GM18508 (cell line): ENCODE results near the gene SPI1.

Experiments
- ATAC-seq: cut with Tn5 transposase; IDR thresholded peaks from one replicate; pipeline ENCODE4 v1.9.1; 2021; ENCODE audit warnings: moderate number of reproducible peaks; ENCODE audit not compliant: insufficient read depth, unreplicated experiment

The SPI1 gene

DNA sequence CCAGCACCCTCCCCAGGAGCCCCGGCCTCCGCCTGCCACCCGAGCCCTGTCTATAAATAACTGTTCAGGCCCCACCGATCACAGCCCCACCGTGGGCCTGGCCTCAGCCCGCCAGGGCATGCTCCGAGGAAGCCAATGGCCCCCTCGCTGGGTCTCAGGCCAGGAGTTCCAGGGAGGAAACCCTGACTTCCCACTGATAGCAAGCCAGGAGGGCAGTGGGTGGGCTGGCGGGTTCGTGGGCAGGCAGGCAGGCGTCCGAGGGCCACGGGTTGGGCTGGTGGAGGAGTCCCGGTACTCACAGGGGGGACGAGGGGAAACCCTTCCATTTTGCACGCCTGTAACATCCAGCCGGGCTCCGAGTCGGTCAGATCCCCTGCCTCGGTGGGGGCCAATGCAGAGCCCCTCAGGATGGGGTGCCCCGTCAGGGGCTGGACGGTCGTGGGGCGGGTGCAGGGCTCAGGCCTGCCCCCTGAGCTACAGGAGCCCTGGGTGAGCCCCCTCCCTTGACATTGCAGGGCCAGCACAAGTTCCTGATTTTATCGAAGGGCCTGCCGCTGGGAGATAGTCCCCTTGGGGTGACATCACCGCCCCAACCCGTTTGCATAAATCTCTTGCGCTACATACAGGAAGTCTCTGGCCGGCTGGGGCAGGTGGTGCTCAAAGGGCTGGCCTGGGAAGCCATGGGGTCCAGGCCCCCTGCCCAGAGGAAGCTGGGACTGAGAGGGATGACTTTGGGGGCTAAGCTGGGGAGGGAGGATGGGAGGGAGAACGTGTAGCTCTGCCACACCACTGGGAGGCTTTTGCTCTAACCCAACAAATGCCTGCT lies at the start of gene SPI1:
Gene SPI1 (minus strand): TSS at position 538 of the 826 bp plus-strand sequence. CDS start 194 bp downstream, at position 344.
- ATAC-seq: peak; percentile 60

DNA sequence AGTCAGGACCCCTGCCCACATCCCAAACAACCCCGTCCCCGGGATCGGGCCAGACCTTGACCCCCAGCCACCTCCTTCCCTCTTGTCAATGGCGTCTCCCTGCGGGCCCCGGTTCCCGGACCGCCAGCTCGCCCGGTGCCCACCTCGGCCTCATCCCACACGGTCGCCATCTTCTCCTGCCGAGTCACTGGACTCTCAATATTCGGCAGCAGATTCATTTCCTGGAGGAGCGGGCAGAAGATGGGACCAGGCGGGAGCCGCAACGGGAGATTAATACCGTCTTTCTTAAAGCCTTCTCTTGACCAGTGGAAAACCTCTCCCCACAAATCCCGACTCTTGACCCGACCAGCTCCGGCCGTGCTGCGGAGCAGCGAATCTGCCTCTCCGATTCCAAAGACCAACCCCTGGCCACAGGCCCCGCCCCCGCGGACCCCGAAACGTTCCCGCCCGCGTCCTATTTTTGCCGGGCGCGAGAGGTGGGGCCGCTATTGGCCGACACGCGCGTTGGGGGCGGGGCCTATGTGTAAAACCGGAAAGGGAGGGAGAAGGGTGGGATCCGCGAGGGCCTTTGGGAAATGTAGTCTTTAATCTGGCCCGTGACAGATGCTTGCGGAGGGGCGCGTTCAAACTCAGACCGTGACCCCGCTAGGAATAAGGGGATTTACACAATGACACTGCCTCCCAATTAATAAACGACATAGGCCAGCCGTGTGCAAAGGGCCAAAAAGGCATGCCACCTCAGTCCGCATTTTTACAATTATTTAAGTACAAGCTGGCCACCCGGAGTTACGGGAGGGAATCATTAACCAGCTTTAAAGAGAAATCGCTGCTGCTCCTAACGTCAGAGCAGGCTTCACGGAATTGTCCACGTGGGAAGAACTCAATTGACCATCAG lies 48.0 kb upstream of the SPI1 start, which contains the start of gene PSMC3:
Gene PSMC3 (minus strand): TSS at position 378 of the 895 bp plus-strand sequence. CDS start 160 bp downstream, at position 218.
- peak; percentile 52 for ATAC-seq

DNA sequence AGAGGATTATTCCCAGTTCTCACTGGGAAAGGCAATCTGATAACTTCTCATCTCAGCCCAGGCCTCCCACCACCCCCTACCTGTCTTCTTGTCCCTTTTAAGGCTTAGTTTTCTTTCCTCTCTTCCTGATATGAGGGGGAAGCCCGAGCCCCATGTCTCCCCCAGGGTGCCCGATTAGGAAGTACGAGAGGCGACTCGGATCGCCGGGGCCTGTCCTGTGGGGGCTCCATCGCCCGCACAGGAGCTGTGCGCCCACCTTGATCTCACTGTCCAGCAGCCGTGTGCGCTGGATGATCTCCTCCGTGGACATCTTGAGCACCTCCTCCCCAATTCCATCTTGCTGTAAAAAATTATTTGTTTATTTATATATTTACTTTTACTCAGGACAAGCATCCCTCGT lies 47.3 kb upstream of the SPI1 start:
- ATAC-seq: no peak

DNA sequence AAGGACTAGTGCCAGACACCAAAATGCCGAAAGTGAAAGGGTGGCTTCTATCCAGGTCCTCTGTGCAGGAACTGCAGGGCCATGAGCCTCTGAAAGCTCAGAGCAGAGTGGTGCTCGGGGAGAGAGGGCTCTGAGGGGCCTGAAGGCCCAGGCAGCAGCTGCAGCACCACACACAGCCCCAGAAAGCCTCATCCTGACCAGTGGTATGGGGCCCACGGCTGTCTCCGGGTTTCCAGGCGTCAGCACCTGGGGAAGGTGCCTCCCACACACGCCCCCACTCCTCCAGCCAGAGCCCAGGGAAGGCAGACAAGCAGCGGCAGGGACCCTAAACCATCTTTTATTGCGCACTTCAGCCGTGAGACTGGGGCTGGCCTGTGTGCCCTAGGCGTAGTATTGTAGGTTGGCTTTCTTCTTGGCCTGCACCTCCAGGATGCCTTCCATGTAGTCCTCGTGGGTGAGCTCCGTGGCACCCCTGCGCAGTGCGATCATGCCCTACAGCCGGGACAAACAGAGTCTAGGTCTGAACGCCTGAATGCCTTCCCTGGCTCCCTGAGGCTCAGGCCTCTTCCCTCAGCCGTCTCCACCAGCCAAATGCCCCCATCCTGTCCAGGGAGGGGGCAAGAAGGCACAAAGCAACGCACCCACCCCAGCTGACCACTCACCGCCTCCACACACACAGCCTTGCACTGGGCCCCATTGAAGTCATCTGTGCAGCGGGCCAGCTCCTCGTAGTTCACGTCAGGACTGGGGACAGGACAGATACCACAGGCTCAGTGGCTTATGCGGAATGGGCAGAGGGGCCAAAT lies 40.3 kb upstream of the SPI1 start:
- ATAC-seq: no peak

DNA sequence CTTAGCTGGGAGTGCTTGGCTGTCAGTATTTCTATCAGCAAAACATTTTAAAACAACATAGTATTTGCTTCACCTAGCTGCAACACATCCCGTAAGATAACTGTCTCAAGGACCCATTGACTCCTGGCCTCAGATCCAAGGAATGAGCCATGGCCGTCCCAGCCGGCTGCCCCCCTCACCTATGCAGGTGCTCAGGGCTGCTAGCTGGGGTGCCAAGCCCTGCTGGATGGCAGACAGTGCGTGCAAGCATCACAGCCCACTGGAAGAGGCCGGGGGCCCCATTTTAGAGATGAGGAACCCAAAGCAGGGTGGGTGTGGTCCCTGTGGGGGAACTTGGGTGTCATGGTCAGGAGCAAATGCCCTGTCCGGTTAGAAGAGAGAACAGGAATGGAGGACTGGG lies 39.4 kb upstream of the SPI1 start:
- ATAC-seq: no peak

DNA sequence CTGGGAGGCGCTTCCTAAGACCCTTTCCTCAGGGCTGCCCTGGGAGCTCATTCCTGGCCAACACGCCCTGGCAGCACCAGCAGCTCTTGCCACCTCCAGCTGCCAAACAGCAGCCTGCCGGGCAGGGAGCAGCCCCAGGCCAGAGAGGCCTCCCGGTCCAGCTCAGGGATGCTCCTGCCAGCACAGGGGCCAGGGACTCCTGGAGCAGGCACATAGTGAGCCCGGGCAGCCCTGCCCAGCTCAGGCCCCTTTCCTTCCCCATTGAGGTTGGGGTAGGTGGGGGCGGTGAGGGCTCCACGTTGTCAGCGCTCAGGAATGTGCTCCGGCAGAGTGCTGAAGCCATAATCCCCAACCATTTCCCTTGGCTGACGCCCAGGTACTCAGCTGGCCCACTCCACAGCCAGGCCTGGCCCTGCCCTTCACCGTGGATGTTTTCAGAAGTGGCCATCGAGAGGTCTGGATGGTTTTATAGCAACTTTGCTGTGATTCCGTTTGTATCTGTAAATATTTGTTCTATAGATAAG lies 37.7 kb upstream of the SPI1 start:
- no peak for ATAC-seq

DNA sequence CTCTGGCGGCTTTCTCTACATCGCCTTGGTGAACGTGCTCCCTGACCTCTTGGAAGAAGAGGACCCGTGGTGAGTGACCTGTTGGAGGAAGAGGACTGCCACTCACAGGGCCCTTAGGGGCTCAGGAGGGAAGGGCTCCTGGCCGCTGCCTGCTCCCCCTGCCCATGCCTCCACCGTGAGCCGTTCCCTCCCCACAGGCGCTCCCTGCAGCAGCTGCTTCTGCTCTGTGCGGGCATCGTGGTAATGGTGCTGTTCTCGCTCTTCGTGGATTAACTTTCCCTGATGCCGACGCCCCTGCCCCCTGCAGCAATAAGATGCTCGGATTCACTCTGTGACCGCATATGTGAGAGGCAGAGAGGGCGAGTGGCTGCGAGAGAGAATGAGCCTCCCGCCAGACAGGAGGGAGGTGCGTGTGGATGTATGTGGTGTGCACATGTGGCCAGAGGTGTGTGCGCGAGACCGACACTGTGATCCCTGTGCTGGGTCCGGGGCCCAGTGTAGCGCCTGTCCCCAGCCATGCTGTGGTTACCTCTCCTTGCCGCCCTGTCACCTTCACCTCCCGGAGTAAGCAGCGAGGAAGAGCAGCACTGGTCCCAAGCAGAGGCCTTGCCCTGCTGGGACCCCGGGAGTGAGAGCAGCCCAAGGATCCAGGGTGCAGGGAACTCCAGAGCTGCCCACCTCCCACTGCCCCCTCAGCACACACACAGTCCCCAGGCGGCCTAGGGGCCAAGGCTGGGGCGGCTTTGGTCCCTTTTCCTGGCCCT lies 36.9 kb upstream of the SPI1 start:
- no peak for ATAC-seq

DNA sequence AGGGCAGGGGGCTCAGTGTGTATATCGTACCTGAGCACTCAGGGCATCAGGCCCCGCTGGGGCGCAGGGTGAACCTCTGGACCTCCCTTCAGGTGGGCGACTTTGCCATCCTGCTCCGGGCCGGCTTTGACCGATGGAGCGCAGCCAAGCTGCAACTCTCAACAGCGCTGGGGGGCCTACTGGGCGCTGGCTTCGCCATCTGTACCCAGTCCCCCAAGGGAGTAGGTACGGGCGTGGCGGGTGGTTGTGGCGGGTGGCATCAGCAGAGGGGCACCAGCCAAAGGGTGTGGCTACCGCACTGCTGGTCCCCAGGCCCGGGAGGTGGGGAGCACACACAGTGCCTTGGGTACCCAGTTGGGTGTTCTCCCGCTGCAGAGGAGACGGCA lies 36.3 kb upstream of the SPI1 start:
- no peak for ATAC-seq

DNA sequence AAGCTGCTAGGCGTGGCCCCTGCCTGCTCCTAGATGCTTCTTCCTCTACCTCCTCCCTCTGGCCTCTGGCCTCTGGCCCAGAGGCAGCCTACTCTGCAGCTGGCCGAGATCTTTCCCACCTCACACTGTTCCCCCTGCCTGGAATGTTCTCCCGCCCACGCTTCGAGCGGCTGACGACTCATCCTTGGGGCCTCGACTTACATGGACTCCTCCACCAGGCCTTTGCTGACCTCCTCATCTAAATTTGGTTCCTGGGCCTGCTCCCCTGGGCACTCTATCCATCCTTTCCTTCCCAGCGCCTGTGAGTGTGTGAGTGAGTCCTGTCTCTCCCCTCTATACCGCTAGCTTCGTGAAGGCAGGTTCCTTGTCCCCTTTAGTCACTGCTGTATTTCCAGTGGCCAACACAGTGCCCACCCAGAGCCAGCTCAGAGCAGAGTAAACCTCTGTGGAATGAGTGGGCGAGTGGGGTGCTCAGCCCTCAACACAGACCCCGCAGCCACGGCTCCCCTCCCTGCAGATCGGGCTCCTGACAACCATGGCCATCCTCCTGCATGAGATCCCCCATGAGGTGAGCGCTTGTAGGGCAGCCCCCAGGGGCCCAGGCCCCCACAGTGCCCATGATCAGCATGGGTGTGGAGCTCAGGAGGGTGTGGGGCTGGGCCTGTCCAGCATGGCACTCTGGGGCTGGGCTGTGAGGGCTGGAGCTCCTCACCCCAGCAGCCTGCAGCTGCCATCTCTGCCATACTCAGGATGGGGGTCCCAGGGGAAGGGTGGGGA lies 35.7 kb upstream of the SPI1 start:
- ATAC-seq: no peak

DNA sequence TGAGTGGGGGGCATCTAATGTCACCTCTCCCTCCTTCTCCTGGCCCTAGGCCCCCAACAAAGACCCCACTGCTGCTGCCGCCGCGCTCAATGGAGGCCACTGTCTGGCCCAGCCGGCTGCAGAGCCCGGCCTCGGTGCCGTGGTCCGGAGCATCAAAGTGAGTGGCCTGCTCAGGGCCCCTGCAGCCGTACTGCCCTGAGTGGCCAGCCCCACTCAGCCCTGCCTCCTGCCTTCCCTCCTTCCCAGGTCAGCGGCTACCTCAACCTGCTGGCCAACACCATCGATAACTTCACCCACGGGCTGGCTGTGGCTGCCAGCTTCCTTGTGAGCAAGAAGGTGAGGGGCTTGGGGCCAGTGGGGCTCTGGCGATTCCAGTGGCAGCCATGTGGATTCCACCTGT lies 35.0 kb upstream of the SPI1 start:
- no peak for ATAC-seq

DNA sequence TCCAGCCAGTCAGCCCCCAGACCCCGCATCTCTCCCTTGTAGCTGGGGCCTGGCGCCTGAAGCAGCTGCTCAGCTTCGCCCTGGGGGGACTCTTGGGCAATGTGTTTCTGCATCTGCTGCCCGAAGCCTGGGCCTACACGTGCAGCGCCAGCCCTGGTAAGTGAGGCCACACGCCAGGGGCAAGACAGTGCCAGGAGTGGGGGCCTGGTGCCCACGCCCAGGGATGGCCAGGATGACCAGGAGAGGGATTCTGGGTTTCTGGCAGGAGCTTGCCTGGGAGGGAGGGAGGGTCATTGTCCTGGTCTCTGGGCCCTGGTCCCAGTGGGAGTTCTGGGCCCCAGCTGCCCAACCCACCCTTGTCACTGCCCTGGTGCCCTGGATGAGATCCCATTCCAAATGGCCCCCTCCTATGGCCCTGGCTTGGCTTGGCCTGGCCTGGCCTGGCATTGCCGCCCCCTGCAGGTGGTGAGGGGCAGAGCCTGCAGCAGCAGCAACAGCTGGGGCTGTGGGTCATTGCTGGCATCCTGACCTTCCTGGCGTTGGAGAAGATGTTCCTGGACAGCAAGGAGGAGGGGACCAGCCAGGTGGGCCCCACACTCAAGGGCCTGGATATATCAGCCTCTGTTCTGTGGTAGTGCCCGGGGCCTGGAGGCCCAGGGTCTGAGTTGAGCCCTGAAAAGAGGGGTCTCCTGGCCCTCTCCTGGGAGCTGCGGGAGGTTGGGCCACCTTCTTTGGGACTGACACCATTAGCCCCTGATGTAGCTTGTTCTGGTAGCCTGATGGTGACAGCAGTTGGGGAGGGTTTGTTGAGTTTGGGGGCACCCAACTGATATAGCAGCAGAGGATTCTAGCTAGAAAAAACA lies 33.8 kb upstream of the SPI1 start:
- no peak for ATAC-seq

DNA sequence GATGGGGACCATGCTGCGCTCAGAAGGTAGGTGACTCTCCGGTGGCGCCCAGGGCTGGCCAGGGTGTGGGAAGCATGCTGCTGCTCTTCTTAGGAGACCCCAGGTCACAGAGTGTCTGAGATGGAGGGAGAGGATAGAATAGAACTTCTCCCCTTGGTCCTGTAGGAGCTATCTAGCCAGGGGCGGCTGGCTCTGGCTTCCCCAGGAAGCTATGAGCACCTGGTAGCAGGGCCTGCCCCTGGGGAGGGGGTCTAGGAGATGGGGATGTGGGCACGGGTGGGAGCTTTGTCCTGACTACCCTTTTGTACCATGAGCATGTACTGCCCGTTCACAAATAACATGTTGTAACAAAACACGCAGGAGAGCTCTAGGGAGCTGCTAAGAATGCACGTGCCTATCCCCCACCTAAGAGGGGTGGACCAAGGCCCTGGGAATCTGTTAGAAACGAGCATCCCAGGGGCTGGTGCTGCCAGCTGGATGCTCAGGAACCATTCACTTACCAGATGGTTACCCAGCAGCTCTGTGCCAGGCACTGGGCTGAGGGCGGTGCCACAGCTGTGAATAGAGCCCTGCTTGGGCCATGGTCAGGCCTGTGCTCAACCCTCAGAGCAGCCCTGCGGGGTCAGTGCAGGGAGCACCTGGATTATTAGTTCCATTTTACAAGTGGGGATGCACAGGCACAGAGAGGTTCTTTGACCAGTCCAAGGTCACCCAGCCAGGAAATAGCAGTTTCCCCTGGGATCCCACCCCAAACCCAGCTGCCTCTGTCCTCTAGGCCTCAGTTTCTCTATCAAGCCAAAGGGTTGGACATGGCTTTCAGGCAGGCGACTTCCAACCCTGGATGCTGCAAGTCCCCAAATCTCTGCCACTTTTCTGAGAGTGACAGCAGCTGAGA lies 32.3 kb upstream of the SPI1 start:
- ATAC-seq: no peak

DNA sequence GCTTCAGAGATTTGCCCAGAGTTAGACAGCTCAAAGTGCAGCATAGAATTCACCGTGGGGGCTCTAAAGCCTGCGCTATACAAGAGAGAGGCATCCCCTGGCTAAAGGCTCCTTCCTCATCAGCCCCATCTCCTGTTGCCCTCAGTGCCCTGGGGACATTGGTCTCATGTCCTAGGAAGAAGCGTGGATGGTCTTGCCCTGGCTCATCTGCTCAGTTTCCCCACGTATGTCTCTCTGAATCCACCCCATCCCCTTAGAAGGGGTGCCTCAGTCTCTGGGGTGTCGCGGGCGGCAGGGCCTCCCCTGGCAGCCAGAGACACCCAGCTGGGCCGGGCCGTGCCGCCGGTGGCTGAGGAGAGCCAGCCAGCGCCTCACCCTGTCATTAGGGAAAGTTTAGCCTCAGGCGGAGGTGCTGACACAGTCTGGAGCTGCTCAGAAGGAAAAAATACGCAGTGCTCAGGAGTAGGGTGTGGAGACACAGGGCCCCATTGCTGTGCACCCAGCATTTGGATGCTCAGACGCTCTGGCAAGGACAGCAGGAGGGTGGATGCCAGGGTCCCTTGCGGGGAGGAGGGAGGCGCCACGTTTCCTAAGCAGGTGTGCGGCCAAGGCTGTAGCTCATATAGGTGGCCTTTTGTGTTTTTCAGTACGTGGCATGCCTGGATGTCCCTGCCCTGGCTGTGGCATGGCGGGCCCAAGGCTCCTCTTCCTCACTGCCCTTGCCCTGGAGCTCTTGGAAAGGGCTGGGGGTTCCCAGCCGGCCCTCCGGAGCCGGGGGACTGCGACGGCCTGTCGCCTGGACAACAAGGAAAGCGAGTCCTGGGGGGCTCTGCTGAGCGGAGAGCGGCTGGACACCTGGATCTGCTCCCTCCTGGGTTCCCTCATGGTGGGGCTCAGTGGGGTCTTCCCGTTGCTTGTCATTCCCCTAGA lies 31.4 kb upstream of the SPI1 start:
- no peak for ATAC-seq

DNA sequence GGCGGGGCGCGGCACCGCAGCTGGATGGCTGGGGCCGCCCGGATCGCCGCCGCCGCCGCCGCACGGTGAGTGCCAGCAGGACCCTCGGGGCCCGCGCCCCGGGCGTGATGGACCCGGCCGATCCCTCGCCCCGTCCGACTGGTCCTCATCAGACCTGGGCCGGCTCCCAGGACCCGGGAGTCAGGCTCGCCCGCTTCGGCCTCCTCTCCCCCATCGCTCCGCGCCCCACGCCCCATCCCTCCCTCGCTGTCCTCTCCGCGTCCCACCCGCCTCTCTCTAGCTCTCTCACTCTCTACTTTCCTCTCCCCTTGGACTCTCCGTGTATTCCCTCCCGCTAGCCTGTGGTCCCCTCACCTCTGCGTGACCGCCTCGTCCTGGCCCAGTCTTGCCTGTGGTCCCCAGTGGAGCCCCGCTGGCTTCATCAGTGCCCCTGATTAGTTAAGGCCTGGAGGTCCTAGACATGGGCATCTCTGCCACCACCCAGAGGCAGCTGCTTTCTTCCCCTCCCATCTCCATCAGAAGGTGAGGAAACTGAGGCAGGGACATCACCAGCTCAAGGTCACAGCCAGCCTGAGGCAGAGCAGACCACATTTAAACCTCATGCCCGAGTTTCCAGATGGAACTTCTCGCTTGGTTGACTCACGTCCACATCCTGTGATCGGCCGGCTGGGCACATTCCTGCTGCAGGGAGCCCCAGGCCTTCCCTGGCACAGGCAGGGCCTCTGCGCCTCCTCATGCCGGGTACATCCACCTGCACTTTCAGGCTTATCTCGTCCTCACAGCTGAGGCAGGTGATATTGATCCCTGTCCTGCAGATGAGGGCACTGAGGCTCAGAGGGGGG lies 30.5 kb upstream of the SPI1 start:
- ATAC-seq: no peak
